HS-5 (cell line): ENCODE results near the gene TOMM6.

Source experiments
- DNase-seq: peaks from one replicate; pipeline ENCODE4 v3.0.0-alpha.2; 2012; ENCODE audit warnings: low read depth

The TOMM6 gene

DNA sequence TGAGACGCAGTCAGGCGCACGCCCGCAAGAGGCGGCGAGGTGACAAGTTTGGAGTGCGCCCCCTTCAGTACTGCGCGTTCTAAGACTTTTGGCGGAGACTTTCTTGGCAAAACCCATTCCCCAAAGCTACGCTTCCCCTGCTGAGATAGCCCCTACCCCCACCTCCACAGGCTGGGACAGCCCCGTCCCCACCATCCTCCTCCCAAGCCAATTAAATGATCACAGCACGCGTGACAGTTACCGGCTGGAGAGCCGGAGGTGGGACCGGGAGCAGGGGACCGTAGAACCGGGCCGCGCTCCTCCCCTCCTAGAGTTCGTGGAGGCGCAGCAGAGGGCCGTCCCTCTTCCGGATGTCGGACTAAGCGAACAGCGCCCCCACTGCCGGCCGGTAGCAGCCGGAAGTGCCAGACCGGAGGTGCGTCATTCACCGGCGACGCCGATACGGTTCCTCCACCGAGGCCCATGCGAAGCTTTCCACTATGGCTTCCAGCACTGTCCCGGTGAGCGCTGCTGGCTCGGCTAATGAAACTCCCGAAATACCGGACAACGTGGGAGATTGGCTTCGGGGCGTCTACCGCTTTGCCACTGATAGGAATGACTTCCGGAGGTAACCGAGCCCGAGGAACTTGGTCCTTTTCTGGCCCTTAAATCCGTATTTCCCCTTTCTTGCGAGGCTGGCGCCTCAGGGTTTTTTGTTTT lies at the start of gene TOMM6:
TOMM6 (plus strand) TSS at position 476 of the 699 bp plus-strand sequence; CDS start at position 480, 4 bp downstream.
- peak; percentile 80 for DNase-seq

DNA sequence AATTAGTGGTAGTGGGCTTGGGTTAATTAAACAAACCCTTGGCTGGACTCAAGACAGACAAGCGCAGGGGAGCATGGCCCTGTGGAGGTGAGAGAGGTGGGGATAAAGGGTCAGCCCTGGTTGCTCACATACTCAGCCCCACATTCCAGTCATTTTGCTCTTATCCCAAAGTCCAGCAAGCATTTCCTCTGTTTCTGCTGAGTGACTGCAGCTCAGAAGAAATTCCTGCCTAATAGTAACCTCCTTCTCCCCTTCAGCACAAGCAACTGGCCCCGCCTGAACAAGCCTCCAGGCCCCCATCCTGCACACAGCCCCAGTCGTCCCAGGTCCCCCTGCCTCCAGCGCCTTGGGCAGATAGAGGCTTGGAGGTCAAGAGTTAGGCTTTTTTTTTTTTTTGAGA lies 48.5 kb upstream of the TOMM6 start:
- DNase-seq = no peak

DNA sequence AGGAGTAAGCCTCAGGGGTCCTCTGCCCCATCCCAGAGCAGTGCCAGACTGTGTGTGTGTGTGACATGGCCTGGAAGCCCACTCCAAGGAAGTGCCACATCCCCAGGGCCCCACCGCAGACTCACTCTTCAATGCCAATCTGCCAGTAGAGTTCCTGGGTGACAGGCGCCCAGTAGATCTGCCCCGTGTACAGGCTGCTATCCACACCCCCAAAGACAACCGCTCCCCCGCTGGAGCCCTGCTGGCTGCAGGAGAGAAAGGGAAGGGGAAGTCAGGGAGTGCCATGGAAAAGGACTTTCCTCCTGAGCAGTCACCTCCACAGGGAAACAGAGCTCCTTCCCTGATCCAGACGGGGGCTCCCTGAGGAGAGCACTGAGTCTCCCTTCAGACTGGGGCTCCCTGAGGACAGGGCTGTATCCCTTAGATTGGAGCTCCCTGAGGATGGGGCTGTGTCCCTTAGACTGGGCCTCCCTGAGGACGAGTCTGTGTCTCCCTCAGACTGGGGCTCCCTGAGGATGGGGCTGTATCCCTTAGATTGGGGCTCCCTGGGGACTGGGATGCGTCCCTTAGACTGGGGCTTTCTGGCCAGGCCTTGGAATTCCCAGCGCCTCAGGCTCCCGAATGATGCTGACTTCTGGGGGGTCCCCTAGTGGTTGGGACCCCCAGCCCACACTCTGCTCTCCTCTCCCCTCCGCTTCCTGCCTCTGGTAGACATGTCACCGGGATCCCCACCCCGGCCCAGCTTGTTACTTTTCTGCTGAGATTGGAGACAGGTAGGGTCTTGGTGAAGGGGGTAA lies 46.9 kb upstream of the TOMM6 start:
- no peak for DNase-seq

GRCh38 chr6:41741625-41742490 lies 45.6 kb upstream of the TOMM6 start:
- no peak for DNase-seq

- DNase-seq = no peak
Measured at GRCh38 chr6:41743406-41744235, 43.9 kb upstream of the TOMM6 start.

GRCh38 chr6:41744236-41744787 lies 43.2 kb upstream of the TOMM6 start:
- no peak for DNase-seq

DNA sequence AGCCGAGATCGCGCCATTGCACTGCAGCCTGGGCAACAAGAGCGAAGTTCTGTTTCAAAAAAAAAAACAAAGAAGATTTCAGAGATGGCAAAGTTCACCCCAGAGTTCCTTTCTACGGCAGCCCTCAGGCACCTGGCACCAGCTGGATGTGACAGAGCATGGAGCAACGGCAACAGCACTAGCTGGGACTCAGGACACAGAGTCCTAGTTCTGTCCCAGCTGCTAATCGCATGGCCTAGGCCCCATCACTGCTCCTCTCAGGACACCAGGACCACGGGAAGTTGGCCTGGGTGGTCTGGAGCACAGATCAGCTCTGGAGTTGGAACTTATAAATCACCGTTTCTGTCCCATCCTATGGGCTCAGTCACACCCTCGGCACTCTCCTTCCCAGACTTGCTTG lies 41.4 kb upstream of the TOMM6 start:
- no peak for DNase-seq

DNA sequence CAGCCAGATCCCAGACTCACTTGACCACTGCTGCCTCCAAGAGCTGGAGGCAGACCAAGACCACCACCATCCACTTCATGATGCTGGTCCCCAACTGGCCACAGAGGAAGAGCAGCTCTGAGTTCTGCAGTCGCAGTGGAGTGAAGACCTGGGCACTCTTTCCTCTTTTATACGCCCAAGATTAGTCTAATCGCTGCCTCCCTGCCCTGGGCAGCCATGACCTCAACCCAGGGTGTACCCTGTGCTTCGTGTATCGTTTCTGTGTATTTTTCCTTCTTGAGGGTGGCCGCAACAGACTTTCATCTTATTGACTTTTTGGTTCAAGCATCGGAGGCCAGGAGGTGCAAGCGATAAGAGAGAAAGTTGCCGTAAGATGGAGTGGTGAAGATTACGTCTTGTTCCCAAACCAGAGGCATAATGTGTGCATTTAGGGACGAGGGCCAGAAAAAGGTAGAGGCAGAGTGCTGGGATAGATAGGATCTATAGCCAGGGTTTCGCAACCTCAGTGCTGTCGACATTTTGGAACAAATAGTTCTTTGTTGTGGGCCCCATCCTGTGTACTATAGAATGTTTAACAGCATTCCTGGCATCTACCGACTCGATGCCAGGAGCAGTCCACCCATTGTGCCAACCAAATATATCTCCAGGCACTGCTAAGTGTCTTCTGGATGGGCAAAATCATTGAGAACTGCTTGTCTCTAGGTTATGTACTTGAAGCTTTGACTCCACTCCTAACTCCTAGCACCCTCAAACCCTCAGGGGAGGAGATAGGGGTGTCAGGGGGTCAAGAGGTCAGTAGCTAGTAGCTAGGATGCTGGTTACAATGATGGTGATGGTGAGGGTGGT lies 40.0 kb upstream of the TOMM6 start, which contains the start of gene PGC:
PGC (minus strand) TSS at position 142 of the 846 bp plus-strand sequence; CDS start at position 79, 63 bp downstream.
- DNase-seq = no peak

DNA sequence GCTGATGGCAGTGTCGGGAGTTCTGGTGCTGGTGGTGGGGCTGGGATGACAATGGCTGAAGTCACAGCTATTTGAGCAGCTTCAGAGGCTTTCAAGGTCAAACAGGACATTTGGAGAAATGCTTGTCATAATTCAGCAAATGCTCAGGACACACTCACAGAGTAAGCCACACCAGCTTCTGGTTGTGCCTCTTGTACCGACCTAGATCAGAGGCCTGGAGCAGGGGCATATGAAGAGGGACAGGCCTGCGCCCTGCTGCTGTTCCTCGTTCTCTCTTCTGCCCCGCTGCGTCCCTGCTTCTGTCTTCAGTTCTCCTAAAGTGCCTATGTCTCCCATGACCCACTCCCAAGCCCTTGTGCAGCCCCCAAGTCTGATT lies 39.4 kb upstream of the TOMM6 start:
- DNase-seq = no peak

DNA sequence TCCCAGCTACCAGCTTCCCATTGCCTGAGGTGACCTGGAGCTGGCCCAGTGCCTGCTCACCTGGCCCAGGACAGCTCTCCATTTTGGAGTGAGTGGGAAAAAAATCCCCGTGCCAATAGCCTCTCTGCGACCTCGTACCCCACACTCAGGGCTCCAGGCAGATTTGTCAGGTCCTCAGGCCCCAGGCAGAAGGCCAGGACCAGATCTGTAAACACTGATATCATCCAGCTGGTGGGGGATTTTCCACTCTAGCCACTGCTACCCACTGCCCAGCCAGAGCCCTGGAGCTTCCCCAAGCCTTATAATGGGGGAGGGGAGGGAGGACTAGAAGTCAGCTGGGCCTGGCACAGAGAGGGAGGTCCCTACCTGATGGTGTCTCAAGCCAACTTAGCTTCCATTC lies 39.0 kb upstream of the TOMM6 start:
- no peak for DNase-seq

DNA sequence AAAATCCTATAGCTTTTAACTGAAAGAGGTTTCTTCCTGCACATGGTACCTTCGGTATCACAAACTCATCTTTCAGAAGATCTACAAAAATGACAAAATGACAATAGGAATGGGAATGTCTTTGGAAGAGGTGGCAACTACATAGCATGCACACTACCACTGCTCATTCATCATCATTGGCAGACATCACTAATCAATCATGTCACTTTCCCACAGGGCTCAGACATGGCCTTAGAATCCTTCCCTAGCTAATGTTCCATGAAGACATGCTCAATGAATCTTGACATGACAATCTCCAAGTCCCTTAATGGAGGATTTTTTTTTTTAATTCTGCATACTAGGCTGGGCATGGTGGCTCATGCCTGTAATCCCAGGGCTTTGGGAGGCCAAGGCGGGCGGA lies 37.1 kb upstream of the TOMM6 start:
- no peak for DNase-seq

DNA sequence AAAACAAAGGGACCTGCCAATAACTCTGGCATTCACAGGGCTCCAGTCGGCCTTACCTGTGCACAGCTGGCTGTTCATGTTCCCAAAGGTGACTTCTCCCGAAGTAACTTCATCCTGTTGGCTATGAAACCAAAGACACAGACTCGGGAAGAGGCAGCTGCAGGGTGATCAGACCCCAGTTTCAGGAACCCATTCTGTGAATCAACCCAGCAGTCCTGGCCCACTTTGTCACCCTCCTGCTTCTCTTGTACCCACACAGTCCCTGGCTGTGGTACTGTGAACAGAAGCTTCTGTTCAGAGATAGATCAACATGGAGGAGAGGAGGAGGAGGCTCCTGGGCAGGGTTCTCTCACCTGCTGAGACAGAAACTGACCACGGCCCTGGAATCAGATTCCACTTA lies 31.6 kb upstream of the TOMM6 start:
- DNase-seq = no peak

DNA sequence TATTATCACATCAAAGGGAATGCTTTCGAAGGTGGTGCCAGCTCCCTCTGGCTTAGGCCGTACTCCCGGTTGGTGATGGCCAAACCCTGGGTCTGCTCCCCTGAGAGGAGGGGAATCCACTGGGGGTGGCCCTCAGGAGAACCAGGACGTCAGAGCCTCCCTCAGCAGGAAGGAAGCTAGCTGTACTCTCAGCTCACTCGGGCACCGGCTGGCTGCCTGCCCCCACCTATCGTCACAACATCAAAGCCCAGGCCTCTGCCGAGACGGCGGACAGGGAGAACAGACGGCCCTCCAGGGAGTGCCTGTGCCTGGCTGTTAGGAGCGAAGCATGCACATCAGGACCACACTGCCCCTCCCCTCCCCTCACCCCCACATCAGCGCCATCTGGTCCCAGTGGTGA lies 31.1 kb upstream of the TOMM6 start:
- no peak for DNase-seq

DNA sequence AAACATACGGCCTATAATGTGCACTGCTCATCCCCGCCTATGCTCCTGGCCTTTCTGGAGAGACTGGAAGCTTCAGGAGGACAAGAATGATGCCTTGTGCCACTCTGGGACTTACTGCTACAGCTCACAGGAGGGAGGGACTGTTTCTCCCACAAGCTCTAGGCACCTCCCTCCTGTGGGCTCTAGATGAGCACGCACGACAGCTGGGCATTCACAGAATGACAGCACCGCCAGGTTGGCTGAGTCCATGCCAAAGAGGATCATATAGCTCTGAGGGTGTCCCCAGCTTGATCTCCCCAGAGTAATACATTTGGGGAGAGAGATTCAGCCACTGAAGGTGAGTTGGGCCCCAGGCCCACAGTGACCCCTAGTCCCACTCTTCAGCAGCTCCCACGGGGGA lies 30.2 kb upstream of the TOMM6 start:
- no peak for DNase-seq

DNA sequence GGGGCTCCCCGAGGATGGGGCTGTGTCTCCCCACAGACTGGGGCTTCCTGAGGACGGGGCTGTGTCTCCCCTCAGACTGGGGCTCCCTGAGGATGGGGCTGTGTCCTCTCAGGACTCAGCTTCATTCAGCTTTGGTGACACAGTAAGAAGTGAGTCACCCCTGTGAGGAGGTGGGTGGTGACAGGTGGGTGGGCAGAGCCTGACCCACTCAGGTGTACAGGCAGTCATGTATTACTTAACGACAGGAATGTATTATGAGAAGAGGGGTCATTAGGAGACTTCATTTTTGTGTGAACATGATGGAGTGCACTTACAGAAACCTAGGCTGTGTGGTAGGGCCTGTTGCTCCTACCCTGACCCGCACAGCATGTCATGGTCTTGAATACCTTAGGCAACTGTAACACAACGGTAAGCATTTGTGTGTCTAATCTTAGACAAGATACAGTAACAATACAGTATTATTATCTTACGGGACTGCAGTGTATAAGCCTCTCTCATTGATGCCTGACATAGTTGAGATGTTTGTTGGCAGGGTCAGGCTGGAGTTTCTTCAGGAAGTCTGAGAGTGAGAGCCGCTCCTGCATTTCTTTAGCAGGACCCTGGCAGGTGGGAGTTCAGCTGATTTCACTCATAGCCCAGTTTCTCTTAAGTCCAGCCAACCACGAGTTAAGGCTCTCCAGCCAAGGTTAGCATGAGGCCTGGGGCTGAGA lies 29.4 kb upstream of the TOMM6 start:
- no peak for DNase-seq

GRCh38 chr6:41758641-41759035 lies 28.9 kb upstream of the TOMM6 start:
- DNase-seq = no peak

GRCh38 chr6:41759106-41759904 lies 28.2 kb upstream of the TOMM6 start:
- no peak for DNase-seq

DNA sequence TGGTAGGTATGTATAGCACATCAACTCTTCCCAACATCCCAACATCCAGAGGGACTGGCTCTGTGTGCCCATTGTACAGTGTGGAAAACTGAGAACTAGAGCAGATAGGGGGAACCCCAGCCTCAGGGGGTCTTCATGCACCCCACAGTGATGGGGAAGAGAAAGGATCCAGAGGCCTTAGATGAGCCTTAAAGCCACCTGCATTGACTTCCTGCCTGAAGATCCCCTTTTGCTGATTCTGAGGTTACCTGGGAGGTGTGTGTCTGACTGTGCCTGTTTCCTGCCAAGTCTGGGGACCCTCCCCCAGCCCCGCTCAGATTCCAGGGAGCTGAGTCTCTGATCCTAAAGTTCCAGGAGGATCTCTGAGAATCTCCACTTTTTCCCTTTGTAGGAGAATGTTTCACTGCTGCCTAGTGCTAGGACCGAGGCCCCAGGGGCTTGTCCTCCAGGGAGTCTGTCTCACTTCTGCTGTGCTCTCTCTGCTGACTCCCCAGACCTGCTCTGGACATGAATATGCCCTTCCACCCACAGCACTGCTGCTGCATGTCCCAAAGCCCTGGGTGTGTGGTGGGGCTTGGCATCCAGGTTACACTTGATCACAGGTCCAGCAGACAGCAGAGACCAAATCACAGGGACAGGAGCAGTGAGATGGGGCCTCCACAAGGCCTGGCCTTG lies 27.5 kb upstream of the TOMM6 start:
- no peak for DNase-seq
